Middle frontal gyrus (tissue), 1 donor: Measurements from ENCODE around the gene SH3PXD2B.
"Not testable (repeated sequence)": the region's sequence is repeated elsewhere in the genome, so short reads cannot be mapped to it uniquely, and the experiment has no call there.

ENCODE experiments used
- DNase-seq: peaks from one replicate; pipeline ENCODE4 v3.0.0-alpha.2; 2015; ENCODE audit warnings: low spot score; ENCODE audit errors: extremely low spot score

SH3PXD2B gene

DNA sequence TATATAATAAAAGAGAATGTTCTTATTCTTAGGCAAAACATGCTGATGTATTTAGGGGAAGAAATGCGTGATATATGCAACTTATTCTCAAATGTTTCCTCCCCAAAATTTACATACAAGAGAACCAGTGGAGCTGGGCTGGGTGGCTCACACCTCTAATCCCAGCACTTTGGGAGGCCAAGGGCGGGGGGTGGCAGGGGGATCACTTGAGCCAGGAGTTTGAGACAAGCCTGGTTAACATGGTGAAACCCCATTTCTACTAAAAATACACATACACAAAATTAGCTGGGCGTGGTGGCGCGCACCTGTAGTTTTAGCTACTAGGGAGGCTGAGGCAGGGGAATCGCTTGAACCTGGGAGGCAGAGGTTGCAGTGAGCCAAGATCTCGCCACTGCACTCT is 143.3 kb downstream of the SH3PXD2B start:
- no peak for DNase-seq

GRCh38 chr5:172305380-172305779 is 148.9 kb downstream of the SH3PXD2B start:
- no peak for DNase-seq

- no peak for DNase-seq
Measured at GRCh38 chr5:172303572-172304335, 150.6 kb downstream of the SH3PXD2B start.

DNA sequence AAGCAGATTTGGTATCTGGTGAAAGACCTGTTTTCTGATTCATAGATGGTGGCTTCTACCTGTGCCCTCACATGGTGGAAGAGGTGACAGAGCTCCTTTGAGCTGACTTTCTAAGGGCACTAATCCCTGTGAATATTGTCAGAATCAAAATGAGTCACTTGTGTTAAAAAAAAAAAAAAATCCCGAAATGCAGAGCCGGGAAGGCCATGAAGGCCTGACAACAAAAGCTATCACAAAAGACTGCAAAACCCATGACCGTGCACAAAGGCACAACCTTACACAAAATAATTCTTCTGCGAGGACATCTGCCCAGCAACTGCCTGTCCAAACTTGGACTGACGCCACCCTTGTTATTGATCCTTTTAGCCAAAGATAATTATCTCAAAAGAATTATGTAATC is 151.2 kb downstream of the SH3PXD2B start:
- DNase-seq: no peak

DNA sequence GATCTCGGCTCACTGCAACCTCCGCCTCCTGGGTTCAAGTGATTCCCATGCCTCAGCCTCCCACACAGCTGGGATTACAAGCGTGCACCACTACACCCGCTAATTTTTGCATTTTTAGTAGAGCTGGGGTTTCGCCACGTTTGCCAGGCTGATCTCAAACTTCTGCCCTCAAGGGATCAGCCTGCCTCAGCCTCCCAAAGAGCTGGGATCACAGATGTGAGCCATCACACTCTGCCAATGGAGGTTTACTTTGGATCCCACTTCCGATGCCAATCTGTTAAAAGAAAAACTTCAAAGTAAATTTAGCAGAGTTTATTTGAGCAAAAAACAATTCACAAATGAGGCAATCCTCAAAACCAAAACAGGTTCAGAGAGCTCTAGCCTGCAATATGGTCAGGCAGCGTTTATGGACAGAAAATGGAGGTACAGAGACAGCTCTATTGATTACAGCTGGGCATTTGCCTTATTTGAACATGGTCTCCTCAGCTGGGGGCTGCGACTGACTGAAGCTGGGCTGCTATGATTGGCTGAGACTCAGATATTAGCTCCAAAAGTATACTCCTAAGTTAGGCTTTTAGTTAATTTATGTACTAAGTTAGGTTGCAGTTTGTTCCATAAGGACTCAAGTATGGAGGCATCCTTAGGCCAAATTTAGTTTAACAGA is 152.1 kb downstream of the SH3PXD2B start:
- DNase-seq: no peak

DNA sequence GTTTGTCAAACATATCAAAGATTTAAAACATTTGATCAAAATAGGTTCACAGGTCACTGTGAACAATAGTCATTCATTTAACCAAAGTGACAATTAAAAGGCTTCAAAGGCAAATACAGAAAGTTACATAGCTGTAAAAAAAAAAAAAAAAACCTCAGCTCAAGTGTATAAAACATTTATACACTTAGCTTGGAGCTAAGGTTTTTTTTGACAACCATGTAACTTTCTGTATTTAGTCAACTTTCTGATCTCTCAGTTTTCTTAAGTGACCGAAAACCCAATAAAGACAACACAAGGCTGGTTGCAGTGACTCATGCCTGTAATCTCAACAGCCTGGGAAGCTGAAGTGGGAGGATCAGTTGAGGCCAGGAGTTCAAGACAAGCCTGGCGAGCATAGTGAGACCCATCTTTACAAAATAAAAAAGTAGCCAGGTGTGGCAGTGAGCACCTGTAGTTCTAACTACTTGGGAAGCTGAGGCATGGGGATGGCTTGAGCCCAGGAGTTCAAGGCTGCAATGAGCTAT is 154.3 kb downstream of the SH3PXD2B start:
- no peak for DNase-seq

DNA sequence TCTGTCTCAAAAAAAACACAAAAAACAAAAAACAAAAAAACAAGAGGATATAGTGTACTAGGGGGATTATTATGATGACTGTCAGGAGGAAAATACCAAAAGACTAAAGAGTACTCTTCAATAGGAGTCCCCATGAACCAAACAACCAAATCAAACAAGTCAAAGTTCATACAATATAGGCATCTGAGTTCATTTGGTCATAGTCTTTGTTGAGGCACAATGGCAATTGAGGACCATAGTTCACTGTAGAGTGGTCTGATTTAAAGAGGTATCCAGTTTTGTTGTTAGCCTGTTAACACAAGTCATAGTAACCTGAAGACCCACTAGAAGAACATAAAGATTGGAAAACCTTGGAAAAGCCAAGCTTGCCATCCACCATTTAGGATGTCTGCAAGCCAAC is 159.5 kb downstream of the SH3PXD2B start:
- no peak for DNase-seq

GRCh38 chr5:172293745-172294342 is 160.5 kb downstream of the SH3PXD2B start:
- DNase-seq: no peak

DNA sequence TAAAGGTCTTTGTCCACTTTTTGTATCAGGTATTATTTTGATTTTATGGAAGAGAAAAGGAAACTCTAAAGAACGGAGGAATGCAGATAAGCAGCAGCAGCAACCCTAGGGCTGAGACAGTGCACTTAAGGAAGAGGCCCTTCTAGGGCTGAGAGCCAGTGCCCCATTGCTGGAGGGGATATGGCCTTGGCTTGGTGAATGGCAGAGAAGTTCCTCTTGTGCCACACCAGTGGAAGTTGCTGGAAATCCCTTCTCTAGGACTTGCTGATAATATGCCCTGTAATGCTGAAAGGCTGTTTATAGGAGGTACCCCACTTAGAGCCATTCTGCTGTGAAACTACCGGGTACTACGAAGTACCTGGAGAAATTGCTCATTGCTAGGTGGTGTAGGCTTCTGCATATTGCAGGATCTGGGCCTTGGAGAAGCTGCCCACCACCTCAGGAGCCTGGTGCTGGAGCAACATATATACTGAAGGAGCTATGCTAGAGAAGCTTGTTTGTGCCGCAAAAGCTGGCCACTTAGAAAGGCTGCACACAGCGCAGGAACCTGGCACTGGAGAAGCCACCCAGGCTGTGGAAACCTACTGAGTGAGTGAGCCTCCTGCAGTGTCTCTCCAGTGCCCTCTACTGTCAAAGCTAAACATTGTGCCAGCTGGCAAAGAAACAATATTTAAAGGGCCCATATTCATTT is 161.1 kb downstream of the SH3PXD2B start:
- DNase-seq: peak; percentile 65

GRCh38 chr5:172291837-172292236 is 162.5 kb downstream of the SH3PXD2B start:
- DNase-seq: not testable (repeated sequence)

GRCh38 chr5:172288465-172288864 is 165.9 kb downstream of the SH3PXD2B start:
- DNase-seq: no peak

DNA sequence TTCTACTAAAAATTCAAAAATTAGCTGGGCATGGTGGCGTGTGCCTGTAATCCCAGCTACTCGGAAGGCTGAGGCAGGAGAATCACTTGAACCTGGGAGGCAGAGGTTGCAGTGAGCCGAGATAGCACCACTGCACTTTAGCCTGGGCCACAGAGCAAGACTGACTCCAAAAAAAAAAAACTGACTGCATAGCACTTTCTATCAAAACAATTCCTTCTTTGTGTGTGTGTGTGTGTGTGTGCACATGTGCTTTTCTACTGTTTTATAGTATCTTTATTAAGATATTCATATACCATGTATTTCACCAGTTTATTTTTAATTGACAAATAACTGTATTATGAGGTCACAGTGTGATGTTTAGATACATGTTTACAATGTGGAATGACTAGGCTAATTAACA is 167.2 kb downstream of the SH3PXD2B start:
- not testable (repeated sequence) for DNase-seq

DNA sequence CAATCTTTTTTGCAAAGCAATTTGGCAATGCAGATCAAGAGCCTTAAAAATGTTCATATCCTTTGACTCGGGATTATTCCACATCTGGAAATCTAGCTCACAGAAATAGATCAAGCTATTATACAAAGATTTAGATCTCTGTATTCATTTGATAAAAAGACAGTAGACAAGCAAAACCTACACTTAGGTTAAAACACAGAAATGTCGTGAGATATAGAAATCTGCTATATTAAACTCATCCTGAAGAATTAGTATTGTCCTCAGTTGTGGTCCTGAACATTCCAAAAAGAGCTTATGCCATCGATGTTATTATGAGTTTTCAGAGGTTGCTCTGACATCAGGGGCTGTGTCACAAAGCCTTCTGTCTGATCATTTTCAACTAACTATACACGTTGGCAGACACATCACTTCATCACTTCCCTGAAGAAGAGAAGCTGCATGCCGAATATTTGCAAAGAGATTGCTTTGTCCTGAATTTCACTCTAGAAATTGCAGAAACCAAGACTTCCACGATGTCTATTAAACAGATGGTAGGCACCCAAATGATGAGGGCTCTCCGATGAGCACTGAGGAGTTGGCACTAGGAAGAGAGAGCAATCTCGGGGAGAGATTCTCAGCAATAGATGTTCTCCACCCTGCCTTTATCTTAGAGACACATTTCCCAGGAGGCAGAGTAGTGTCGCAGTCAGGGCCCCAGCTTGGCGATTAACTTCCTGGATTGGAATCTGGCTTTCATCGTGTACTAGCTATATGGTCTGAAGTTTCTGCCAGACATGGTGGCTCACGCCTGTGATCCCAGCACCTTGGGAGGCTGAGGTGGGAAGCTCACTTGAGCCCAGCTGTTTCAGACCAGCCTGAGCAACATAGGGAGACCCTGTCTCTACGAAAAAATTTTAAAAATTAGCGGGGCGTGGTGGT is 168.8 kb downstream of the SH3PXD2B start:
- DNase-seq: no peak

DNA sequence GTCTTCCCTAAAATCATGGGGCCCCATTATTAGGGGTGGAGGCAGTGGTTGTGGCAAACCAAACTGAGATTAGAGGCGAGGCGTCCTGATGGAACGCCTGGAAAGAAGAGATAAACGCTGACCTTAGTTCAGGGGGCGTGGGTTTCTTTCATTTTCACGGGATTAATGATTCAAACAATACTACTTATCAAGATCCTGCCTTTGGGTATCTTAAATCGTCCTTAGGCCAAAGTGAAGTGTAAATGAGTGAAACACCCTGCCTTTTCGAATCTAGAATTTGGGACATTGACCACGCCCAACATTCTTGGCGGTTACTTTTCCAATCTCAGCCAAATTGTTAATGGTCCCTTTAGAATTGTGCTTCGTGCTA is 169.7 kb downstream of the SH3PXD2B start:
- DNase-seq: no peak

GRCh38 chr5:172283862-172284610 is 170.3 kb downstream of the SH3PXD2B start:
- peak; percentile 75 for DNase-seq

DNA sequence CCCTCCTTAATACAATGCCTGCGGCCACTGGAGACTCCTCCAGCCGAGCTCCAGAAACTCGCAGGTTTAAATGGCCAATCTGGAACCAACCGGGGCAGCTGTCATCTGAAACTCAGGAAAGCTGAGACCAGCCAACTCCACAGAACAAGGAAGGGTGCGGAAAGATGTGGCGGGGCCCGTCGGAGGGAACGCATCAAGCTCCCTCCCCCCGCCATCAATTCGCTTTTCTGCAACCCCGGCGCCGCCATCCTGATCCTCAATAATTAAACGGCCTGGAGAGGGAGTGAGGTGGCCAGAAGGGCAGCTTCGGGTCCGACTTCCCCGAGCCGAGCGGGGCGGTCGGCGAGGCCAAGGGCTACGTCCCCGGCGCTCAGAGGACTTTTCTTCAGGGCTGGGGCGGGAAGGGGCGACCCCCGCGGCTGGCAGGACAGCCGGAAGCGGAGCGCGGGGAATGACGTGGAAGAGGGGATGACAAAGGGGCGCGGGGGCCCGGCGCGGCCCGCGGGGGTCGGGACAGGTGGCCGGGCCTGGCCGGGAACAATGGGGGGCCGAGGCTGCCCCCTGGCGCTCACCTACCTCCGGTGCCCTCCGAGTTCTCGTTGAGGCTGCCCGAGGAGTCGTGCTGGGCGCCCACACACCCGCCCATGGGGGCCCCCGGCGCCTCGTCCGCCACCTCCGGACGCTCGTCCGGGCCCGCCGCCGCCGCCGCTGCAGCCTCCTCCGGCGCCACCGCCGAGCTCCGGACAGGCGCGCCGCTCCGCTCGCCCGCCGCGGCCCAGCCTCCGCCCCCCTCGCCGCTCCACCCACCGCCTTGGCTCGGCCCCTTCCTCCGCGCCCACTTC is 171.1 kb downstream of the SH3PXD2B start, which contains the start of gene UBTD2:
Gene UBTD2 (minus strand): TSS at position 745 of the 842 bp plus-strand sequence. CDS start 99 bp downstream, at position 646.
- peak; percentile 22 for DNase-seq

- DNase-seq: no peak
Measured at GRCh38 chr5:172282272-172283019, 171.9 kb downstream of the SH3PXD2B start.

DNA sequence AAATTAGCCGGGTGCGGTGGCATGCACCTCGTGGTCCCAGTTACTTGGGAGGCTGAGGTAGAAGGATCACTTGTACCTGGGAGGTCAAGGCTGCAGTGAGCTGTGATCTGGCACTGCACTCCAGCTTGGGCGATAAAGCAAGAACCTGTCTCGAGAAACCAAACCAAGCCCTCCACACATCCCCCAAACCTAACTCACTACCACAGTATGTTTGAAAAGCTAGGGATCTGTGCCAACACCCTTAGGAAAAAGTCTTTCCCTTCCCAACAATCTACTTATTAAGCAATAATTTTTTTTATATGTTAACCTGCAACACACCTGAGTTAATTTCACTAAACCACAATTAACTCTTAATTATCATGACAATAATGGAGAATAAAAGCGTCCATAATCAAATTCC is 173.0 kb downstream of the SH3PXD2B start:
- DNase-seq: no peak
